ENCODE measurements around the gene CLINT1. TPM values are rescaled to one million over a fixed set of nuclear protein-coding genes. Genes with fewer than 3 reads are reported as not detected.
"Not testable (repeated sequence)": the region's sequence is repeated elsewhere in the genome, so short reads cannot be mapped to it uniquely, and the experiment has no call there.

CLINT1 gene
- total RNA-seq, result 94.9 and 103 TPM in 2 replicates

GRCh38 chr5:157858527-157859226, at the start of gene CLINT1:
TSS of gene CLINT1 (minus strand) at chr5:157859145. CDS start at chr5:157858970, 175 bp downstream.
- peak; percentile 63 to 89 for DNase-seq (ENCODE audit: low read depth in 2 of 2)

- DNase-seq (ENCODE audit: low read depth in 2 of 2), result no peak
Observed at GRCh38 chr5:157908459-157908858, 49.5 kb upstream of the CLINT1 start.

- no peak for DNase-seq (ENCODE audit: low read depth in 2 of 2)
Observed at GRCh38 chr5:157907479-157907878, 48.5 kb upstream of the CLINT1 start.

- DNase-seq (ENCODE audit: low read depth in 2 of 2), result no peak
Observed at GRCh38 chr5:157903117-157903450, 44.1 kb upstream of the CLINT1 start.

- DNase-seq (ENCODE audit: low read depth in 2 of 2), result no peak
Observed at GRCh38 chr5:157902449-157903116, 43.6 kb upstream of the CLINT1 start.

GRCh38 chr5:157900644-157901043, 41.7 kb upstream of the CLINT1 start:
- no peak for DNase-seq (ENCODE audit: low read depth in 2 of 2)

GRCh38 chr5:157893611-157894010, 34.7 kb upstream of the CLINT1 start:
- DNase-seq (ENCODE audit: low read depth in 2 of 2), result no peak

GRCh38 chr5:157892974-157893373, 34.0 kb upstream of the CLINT1 start:
- DNase-seq (ENCODE audit: low read depth in 2 of 2), result no peak

GRCh38 chr5:157890836-157891597, 32.1 kb upstream of the CLINT1 start:
- DNase-seq (ENCODE audit: low read depth in 2 of 2), result no peak

- DNase-seq (ENCODE audit: low read depth in 2 of 2), result no peak
Observed at GRCh38 chr5:157888814-157889532, 30.0 kb upstream of the CLINT1 start.

- DNase-seq (ENCODE audit: low read depth in 2 of 2), result no peak
Observed at GRCh38 chr5:157886796-157887380, 27.9 kb upstream of the CLINT1 start.

- DNase-seq (ENCODE audit: low read depth in 2 of 2), result not testable (repeated sequence)
Observed at GRCh38 chr5:157885051-157885450, 26.1 kb upstream of the CLINT1 start.

- DNase-seq (ENCODE audit: low read depth in 2 of 2), result not testable (repeated sequence)
Observed at GRCh38 chr5:157881498-157881897, 22.6 kb upstream of the CLINT1 start.

GRCh38 chr5:157877821-157878220, 18.9 kb upstream of the CLINT1 start:
- DNase-seq (ENCODE audit: low read depth in 2 of 2), result no peak

- no peak for DNase-seq (ENCODE audit: low read depth in 2 of 2)
Observed at GRCh38 chr5:157874861-157875260, 15.9 kb upstream of the CLINT1 start.

- DNase-seq (ENCODE audit: low read depth in 2 of 2), result peak; percentile 24 to 83
Observed at GRCh38 chr5:157870837-157871834, 12.2 kb upstream of the CLINT1 start.

- DNase-seq (ENCODE audit: low read depth in 2 of 2), result peak in 1 of 2 donors; percentile 1
Observed at GRCh38 chr5:157867751-157868387, 8.9 kb upstream of the CLINT1 start.

- DNase-seq (ENCODE audit: low read depth in 2 of 2), result no peak
Observed at GRCh38 chr5:157866536-157866935, 7.6 kb upstream of the CLINT1 start.

GRCh38 chr5:157865781-157866180, 6.8 kb upstream of the CLINT1 start:
- DNase-seq (ENCODE audit: low read depth in 2 of 2), result no peak

GRCh38 chr5:157864067-157864466, 5.1 kb upstream of the CLINT1 start:
- DNase-seq (ENCODE audit: low read depth in 2 of 2), result no peak
